GM18519 (cell line): ENCODE results near the gene AHRR.
A peak's percentile ranks its signal among the peaks of the same experiment; 100 is the strongest.
"Not testable (repeated sequence)": the region's sequence is repeated elsewhere in the genome, so short reads cannot be mapped to it uniquely, and the experiment has no call there.

Experiments
- ATAC-seq: cut with Tn5 transposase; IDR thresholded peaks from one replicate; pipeline ENCODE4 v1.9.1; 2021; ENCODE audit warnings: mild to moderate bottlenecking, moderate library complexity; ENCODE audit not compliant: unreplicated experiment, low FRiP score

Gene AHRR

DNA sequence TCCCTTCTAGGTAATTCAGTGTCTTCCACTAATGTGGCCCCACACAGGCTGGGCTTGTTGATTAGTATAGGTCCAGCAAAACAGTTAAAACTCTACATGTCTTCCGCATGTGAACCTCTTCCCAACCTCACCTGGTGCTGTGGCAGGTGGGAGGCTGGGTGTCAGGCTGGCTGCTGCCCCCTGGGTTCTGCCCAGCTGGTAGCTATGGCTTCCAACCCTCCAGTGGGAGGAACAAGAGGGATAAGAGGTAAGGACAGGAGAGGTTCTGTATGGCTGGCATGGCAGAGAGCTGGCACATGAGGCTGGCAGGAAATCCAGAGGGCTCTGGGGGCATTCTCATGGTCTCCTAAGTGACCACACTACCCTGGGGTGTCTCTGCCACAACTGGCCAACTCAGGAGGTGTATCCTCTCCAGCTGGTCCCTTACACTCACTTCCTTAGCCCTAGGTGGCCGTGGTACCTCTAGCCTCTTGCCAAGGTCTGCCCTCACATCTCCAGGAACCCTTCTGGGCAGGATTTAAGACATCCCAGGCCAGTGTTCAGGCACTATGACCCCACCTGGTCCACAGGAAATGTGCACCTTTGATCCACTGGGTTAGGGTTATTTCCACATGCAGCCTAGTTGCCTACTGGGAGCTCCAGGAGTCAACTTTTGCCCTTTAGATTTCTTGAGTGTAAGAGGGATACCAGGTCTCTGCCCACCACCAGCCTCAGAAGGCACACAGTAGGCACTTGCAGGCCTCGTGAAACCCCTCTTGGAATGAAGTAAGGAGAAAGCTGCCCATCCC lies 41.7 kb downstream of the AHRR start:
- no peak for ATAC-seq

DNA sequence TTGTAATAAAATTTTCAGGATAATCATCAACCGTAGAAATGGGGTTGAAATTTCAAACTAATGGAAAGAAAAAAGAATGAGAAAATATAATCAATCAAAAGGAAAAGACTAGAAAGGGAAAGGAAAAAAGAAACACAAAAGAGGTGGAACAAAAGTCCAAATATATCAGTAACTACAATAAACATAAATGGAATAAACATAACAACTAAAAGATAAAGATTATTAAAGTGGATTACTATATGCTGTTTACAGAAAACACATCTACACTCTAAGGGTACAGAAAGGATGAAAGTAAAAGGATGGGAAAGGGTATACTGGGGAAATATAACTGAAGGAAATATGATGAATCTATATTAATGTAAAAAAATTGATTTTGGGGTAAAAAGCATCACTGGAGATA lies 43.0 kb downstream of the AHRR start:
- ATAC-seq: no peak

GRCh38 chr5:366541-367357 lies 45.2 kb downstream of the AHRR start:
- no peak for ATAC-seq

DNA sequence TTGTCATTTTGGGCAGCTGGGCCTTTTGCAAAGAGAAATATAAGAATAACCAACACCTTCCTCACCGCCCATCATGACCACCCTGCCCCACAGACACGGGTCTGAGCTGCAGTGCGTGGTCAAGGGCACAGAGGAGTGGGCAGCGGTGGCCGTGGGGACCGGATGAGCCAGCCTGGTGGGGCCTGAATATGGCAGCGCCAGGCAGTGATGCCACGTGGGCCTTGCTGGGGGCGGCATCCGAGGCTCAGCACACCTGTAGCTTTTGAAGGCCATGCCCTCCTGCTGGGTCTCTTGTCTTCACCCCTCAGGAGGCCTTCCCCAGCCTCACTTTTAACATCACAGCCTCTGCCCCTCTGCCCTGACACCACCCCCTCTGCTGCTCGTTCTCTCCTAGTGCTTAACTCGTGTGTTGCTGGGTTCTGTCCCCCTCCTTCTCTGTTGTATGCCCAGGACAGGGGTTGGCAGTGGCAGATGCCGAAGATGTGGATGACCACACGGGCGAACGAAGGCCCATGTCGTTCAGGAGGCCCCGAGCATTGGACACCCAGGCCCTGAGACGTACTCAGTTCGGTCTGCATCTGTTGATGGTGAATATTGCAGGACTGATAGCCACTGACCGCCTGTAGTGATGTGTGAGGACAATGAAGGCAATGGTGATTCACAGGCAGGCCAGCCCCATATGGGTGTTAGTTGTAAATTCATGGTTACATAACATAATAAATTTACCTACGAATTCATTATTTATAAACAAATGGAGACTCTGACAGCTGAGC lies 46.0 kb downstream of the AHRR start:
- ATAC-seq: no peak

DNA sequence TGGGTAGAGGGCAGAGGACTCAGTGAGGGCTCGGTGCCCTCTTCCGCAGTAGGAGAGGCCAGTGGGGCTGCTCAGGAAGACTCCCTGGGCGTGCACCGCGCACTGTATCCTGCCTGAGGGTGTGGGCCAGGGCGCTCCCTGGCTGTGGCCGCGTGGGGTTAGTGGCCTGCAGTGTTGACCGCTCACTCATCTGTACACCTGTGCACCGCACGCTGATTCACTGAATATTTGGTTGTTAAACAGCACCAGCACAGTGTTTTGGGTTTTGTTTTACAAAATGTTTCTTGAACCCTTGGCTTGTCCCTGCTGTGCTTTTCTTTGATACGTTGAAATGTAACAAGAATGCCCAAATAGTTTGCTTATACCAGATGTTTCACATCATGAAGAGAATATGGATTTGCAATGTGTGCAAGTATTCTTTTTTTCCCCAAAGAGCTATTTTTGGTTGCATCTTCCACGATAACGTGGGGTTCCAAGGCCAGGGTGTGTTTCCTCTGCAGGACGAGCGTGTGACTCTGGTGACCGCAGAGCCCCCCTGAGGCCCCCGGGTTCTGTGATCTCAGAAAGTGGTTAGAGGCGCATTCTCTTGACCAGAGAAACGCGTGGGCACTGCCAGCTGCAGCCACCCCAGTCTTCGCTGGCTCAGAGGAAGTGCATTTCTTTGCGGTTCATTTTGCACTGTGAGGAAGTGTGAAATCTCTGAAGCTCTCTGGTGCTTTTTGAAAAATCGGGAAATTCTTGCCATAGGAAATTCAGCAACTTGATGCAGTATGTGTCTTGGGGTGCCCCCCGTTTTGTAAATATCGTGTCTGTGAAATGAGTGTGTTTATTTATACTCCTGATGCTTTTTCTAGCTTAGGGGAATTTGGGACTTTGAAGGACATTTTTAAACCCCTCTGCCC lies 46.9 kb downstream of the AHRR start:
- peak; percentile 41 for ATAC-seq

DNA sequence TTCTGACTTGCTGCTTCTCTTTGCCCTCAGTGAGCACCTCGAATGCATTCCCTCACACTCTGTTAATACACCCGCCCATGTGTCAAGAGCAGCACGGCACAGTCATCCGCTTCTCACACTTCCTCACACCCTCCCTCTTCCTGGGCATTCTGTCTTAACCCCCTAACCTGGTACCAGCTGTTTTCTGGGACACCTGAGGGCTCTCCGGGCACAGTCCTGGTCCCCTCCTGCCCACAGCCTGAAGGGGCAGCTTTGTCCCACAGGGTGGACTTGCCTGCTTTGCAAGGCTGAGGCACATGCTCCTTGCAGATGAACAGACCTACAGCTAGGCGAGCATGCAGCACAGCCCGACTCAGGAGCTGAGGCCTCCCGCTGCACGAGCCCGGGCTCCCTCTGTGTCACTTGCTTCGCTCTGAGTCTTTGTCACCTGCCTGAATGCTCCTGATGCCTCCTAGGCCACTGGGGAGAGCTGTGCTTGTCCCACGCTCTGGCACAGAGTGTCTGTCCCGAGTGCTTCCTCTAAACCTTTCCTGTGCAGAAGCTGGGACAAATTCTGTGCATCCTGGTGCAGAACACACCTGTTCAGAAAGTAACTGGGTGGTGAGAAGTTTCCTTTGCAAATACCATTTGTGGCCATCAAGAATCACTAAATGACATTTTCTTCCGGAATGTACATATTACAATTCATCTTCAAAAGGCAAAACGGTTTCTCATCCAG lies 47.8 kb downstream of the AHRR start:
- no peak for ATAC-seq

DNA sequence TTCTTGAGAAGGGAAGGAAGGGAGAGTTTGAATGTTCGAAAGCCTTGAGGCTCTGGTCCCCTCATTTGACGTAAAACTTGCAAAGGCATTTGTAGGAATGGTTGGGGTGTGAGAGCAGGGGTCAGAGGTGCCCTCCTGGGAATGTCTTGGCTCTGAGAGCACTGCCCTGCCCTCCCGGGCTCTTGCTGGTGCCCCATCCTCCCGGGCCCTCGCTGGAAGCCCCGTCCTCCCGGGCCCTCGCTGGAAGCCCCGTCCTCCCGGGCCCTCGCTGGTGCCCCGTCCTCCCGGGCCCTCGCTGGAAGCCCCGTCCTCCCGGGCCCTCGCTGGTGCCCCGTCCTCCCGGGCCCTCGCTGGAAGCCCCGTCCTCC lies 48.3 kb downstream of the AHRR start:
- ATAC-seq: not testable (repeated sequence)

DNA sequence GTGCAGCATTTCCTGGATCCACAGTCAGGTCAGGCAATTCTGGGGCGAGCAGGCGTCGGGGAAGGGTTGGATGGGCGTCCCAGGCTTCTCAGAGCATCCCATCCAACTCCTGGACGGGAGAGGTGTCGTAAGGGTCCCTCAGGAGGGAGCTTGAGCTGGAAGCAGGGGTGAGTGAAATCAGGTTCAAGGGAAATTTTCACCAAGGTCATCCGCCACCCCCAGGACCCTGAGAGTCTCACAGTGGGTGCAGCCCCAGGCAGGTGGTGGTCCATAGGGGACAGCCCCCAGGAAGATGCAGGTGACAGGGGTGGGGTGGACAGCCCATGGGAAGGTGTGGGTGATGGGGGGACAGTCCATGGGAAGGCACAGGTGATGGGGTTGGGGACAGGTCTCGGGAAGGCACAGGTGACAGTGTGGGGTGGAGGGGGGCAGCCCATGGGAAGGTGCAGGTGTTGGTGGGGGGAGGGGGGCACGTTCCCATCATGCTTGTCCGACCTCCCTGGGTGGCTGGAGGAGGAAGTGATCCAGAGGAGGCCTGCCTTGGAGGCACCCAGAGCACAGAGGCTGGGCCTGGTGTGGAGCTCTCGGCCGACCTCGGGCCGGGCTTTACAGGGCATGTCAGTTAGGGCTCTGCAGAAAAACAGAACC lies 48.9 kb downstream of the AHRR start:
- no peak for ATAC-seq

GRCh38 chr5:370959-371810 lies 49.7 kb downstream of the AHRR start:
- ATAC-seq: no peak

DNA sequence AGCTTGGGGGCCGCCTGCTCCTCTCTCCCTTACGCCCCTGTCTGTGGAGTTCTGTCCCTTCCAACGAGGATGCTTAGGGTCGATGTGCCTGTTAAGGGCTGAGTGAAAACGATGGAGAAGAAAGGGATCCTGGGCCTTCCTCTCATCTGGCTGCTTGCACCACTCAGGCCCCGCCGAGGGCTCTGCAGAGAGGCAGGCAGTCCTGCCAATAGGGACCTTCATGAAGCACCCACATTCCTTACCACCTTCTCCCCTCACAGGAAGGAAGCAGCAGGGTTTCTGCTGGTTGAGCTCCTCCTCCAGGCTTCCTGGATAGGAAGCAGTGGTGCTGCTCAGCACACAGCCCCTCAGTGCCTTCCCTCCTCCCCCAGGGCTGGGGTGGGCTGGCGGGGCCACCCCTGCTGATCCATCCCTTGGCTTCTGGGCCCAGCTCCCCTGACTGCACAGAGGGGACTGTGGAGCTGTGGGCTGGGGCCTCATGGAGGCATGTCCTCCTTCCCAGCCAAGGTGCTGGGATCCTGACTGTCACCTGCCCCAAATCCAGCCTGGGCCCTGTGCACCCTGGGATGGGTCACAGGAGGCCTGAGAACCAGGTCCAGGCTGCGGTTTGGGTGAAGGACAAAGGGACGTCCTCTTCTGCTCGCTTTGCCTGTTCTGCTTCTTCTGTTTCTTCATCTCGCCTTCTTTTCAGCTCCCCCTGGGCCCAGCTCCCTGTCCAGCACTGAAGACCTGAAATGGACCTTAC lies 50.5 kb downstream of the AHRR start:
- no peak for ATAC-seq

GRCh38 chr5:372556-372995 lies 51.1 kb downstream of the AHRR start:
- ATAC-seq: no peak

- peak; percentile 7 for ATAC-seq
These were observed 51.6 kb downstream of the AHRR start for GRCh38 chr5:372996-373709.

DNA sequence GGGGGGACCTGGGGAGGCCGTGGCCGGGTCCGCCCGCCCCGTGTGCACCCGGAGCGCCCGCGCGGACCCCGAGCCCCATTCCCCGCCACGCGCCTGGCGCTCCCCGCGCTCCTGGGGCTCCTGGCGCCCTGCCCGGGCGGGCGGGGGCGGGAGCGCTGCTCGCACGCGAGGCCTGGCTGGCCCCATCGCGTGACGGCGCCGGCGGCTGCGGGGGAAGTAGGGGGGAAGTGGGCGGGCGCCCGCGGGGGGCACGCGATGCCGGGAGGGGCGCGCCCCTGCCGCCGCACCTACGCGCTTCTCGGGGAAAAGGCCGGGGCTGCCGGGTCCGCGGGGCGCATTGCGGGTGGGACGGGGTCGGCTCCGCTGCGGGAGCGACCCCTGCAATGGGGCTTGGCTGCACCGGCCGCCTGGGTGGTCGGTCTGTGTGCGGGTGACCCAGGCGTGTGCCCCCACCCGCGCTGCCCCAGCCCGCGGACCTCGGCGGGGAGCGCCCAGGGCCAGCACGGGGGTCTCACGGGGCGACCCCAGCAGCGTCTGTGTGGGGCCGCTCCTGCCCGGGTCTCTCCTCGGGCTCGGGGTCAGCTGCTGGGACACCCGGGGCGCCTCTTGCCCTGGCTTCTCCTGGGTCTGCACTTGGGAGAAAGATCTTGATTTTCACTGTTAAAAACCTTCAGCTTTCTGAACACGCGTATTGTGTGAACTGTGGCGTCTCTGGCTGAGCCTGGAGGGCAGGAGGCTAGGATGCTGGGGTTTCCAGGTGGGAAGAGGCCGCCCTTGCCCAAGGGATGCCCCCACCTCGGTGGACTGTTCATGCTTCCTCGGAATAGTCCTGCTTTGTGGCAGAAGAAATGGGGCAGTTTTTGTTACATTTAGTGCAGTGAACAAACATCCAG lies 52.4 kb downstream of the AHRR start:
- peak; percentile 27 for ATAC-seq

GRCh38 chr5:374631-375335 lies 53.3 kb downstream of the AHRR start:
- ATAC-seq: no peak

- no peak for ATAC-seq
These were observed 53.9 kb downstream of the AHRR start for GRCh38 chr5:375336-375920.
